HG03066 (cell line): ENCODE measurements around the gene DEFB113.

Experiments
- ATAC-seq: cut with Tn5 transposase; IDR thresholded peaks from one replicate; pipeline ENCODE4 v1.9.1; 2021; ENCODE audit warnings: low read depth; ENCODE audit not compliant: unreplicated experiment

Gene DEFB113

DNA sequence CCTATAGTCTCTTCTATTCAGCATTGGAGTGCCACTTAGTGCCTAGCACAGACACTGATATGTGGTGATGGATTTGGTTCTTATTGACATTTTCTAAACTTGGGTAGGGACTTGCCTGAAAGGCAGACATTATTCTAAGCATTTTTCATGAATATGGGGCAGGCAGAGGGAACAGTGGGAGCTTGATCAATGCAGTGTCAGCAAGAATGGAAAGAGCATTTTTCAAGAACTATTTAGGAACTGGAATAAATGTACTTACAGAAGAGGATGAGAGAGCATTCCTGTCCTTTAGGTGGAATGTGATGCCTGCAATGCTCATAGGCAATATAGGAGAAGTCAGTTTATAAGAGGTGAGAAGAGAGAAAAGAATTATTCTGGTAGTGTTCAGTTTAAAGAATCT is 31.6 kb downstream of the DEFB113 start:
- no peak for ATAC-seq

DNA sequence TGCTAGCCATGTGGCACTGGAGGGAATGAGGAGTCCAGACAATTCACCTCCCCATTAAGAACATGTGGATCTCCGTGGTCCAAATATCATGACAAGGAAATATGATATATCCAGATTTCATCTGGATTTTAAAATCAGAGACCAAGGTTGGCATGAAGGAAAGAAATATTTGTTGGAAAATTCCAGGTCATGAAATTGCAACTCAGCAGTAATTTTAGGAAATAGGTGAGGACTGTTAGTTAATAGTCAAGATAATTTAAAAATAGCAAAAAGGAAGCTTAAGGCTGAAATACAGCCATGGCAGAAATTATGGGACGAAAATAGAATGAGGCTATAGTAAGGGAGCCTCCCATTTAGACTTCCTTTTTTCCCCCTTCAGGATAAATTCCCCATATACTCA is 32.4 kb downstream of the DEFB113 start:
- no peak for ATAC-seq

DNA sequence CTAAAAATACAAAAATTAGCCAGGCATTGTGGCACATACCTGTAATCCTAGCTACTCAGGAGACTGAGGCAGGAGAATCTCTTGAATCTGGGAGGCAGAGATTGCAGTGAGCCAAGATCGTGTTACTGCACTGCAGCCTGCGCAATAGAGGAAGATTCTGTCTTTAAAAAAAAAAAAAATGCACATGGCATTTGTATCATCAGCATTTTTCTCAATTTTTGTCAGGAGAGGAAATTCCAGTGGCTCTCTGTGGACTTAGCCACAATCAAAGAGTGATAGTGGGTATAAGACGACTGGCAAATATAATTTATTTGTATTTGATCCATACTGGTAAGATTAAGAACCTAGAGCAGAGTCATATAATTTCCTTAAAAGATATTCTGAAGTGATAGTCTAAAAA is 34.0 kb downstream of the DEFB113 start:
- no peak for ATAC-seq

DNA sequence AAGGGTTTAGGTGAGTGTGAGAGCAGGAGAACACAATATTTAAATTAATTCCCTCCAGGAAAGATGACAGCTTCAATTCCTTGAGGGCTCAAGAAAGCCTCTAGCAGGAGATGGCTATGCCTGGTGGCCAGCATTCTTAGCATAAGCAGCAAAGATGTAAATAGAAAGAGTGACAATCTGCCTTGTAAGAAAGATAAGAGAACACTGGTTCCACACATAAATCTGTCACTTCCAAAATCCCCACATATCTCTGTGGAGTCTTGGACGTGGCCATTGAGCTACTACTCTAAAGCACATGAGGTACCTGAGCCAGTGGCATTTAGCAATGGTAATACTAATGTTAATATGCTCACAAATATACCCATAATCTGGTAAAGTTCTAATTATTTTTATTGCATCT is 34.7 kb downstream of the DEFB113 start:
- ATAC-seq, result no peak

DNA sequence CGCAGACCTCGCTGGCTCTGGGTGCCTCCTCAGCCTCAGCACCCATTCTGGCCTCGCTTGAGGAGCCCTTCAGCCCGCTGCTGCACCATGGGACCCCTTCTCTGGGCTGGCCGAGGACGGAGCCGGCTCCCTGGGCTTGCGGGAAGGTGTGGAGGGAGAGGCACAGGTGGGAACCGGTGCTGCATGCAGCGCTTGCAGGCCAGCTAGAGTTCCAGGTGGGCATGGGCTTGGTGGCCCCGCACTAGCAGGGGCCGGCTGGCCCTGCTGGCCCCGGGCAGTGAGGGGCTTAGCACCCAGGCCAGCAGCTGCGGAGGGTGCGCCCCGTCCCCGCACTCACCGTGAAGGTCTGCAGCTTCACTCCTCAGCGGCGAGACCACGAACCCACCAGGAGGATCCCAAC is 35.9 kb downstream of the DEFB113 start:
- ATAC-seq, result no peak

DNA sequence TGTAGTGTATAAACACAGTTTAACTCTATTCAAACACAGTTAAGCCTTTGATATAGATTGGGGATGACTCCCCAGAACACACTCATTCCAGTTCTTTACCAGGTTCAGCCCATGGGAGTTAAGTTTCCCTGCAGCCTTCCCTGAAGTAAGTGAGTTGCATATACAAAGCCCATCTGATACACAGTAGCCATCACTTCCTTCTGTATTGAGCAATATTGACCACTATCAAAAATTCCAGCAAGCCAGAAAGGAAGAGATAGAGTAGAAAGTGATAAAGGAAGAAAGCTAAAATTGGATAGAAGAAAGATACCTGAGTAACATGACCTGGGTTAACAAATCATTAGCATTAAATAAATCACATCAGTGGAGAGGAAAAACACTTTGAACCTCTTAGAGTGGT is 40.1 kb downstream of the DEFB113 start:
- no peak for ATAC-seq

DNA sequence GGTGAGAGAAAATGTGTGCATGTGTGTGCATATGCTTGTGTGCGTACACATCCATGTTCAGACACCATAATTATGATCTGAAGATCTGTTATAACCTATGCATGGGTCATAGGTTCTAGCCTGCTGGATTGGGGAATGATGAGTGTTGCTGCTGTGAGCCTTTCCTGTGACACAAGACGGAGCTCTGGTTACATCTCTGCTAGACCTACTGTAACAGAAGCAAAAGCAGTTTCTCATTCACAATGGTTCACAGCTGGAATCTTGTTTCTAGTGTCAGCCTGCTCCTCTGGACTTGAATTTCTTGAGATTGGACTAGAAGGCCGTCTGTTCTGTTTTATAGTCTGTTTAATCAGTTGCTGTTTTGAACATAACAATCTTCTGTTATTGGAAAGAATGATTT is 45.6 kb downstream of the DEFB113 start:
- ATAC-seq, result no peak

DNA sequence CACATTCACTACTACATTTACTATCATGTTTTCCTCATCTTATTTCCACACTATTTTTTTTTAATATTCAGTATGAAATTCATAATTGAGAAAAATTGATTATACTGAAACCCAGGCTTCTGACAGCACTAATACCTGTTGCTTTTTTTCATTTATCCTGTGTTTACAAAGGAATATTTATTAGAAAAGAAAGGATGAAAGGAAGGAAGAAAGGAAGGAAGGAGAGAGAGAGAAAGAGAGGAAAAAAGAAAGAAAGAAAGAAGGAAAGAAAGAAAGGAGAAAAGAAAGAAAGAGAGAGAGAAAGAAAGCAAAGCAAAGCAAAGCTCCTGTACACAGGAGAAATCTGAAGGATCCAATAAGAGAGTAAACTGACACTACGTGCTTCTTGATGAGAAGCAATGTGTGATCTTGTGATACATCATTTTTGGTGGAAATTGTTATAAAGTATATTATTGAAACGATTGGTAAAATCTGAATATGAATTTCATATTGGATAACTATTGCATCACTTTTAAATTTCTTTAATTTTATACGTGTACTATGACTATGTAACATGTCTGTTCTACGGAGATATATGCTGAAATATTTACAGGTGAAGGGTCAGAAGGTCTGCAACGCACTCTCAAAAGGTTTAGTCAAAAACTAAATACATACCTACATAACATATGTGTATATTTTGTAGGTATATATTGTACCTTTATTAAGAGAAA is 49.3 kb downstream of the DEFB113 start:
- ATAC-seq, result no peak

DNA sequence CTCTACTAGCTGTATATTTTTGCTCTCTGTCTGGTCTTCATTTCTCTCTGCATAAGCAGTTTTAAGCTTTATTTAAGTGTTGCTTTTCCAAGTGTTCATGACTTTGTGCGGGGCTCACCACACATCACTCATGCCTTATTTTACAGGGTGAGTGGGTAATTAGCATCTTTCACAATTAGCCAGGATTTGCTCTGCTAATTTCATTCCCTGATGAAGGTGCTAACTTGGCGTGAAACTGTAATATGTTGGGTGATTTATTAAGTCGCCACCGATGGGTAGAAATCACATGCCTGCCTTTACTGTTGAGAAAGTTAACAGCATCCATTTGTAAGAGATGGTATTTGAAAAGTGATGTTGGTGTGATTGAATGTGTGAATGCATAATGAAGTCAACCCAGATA is 50.2 kb downstream of the DEFB113 start:
- no peak for ATAC-seq

DNA sequence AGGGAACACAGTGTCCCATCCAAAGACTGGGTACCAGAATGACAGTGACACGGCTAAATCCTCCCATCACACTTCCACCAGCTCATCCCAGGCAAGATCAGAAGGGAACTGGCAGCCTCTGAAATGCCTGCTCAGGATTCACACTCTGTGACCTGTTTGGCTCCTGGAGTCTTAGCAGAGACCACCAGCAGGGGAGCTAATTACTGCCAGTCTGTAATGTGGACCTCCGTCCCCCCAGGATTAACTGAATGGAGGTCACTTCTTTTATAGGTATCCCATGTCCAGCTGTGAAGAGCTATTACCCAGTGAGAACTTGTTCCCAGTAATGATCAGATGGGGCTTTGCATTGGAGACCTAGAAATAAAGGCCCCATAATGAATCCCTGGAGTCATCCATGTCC is 50.6 kb downstream of the DEFB113 start:
- ATAC-seq, result no peak
